Muscle layer of duodenum (tissue), 2 donors: Measurements from ENCODE around the gene IGIP.
"Not testable (repeated sequence)": the region's sequence is repeated elsewhere in the genome, so short reads cannot be mapped to it uniquely, and the experiment has no call there.

ENCODE experiments used
- H3K27ac ChIP-seq: one replicate; pipeline ENCODE4 v1.7.0; 2013; ENCODE audit warnings: mild to moderate bottlenecking, low read length
- H3K27me3 ChIP-seq: one replicate; pipeline ENCODE4 v1.7.0; 2013; ENCODE audit warnings: low read depth, mild to moderate bottlenecking, control low read depth, low read length
- H3K36me3 ChIP-seq, 2 donors: one replicate each; pipeline ENCODE4 v1.7.0; 2013; ENCODE audit warnings: low read length in 2 of 2, control low read depth in 1 of 2, mild to moderate bottlenecking in 1 of 2; ENCODE audit not compliant: insufficient read depth in 2 of 2, control insufficient read depth in 1 of 2
- H3K4me1 ChIP-seq, 2 donors: one replicate each; pipeline ENCODE4 v1.7.0; 2013; ENCODE audit warnings: low read length in 2 of 2, mild to moderate bottlenecking in 2 of 2, control low read depth in 1 of 2, moderate library complexity in 1 of 2; ENCODE audit not compliant: insufficient read depth in 2 of 2, control insufficient read depth in 1 of 2
- H3K4me3 ChIP-seq, 2 donors: one replicate each; pipeline ENCODE4 v1.7.0; 2013; ENCODE audit warnings: low read length in 2 of 2, low read depth in 1 of 2, mild to moderate bottlenecking in 1 of 2
- H3K9me3 ChIP-seq, 2 donors: one replicate each; pipeline ENCODE4 v1.7.0; 2013; ENCODE audit warnings: low read length in 2 of 2, control low read depth in 1 of 2, mild to moderate bottlenecking in 1 of 2; ENCODE audit not compliant: control insufficient read depth in 1 of 2
- donor health status: healthy.

IGIP gene

DNA sequence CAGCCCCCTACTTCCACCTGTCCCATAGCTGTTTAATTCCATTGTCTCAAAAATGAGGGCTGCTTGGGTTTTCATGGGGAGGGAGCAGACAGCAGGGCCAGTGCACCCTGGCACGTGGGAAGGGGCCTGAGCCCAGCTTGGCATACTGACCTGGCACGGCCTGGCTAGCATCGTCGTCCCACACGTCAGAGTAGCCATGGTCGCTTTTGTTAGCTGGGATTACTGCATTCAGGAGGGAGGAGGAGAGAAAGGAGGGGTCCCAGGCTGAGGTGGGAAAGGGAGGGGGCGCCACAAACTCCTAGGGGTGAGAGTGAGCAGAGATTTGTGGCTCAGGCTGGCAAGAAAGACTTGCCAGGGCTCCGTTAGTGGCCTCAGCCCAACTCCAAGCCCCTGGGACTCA, 28.2 kb downstream of the IGIP start:
- peaks cover 6 to 26% of the 10 kb centered on the region in 2 donors for H3K4me1 ChIP-seq
- H3K27ac ChIP-seq: no peak overlapping the region

DNA sequence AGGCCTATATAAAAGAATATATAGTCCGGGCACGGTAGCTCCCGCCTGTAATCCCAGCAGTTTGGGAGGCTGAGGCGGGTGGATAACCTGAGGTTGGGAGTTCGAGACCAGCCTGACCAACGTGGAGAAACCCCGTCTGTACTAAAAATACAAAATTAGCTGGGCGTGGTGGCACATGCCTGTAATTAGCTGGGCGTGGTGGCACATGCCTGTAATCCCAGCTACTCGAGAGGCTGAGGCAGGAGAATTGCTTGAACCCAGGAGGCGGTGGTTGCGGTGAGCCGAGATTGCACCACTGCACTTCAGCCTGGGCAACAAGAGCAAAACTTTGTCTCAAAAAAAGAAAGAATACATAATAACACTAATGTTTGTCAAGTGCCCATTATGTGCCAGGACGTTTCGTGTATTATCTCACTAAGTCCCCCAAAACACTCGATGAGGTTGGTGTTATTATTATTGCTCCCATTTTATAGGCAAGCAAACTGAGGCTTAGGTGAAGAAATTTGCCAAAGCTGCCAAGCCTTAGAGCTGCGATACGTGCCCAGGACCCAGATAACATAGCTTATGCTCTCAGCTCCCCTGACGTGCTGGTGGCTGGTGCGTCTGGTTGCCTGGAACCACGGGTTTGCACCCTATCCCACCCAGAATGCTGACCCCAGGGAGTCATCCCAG, 29.1 kb downstream of the IGIP start:
- H3K27ac ChIP-seq, H3K27me3 ChIP-seq, H3K4me3 ChIP-seq, H3K36me3 ChIP-seq, H3K9me3 ChIP-seq: not testable (repeated sequence)
- H3K4me1 ChIP-seq: peaks cover 6 to 26% of the 10 kb centered on the region in 2 donors

More for the DNA sequence above, 28.2 kb downstream of the IGIP start:
- H3K9me3 ChIP-seq: no peaks in the 10 kb centered on the region
- no peaks in the 10 kb centered on the region for H3K27me3 ChIP-seq
- no peak overlapping the region for H3K4me3 ChIP-seq
- no peaks in the 10 kb centered on the region for H3K36me3 ChIP-seq

DNA sequence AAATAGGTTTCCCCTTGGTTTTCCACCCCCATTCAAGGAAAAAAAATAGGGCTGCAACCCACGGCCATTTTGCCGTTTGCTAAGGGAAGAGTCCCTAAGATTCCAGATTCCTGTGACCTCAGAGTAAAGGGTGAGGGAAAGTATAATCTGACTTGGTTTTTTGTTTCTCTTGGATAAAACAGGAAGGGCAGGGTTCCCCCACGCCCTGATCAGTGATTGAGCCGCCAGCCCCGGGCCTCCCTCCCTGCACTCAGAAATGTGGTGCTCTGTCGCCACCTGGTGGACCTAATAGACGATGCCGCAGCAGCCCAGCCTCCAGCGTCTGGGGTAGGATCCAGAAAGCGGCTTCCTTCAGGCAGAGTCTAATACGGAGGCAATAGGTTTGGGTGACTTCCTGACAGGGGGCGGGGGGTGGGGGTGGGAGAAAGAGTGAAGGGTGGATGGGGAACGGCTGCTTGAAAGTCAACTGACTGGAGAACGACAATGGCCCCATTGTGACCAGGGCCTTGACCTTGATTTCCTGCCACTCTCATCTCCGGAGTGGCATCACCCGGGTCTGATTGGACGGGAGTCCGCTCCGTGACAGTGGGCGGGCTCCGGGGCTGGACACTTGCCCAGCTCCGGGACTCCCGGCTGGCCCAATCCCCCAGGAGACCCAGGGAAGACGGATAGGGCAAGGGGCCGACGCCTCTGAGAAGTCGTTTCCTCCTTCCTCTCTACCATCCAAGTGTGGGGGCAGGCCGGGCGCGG, 31.5 kb downstream of the IGIP start:
- Histone ChIP-seq H3K27ac (peak overlapping the region; percentile 60), H3K36me3 (no peaks in the 10 kb centered on the region), H3K9me3 (no peaks in the 10 kb centered on the region), H3K27me3 (no peaks in the 10 kb centered on the region), H3K4me3 (peak overlapping the region; percentile 49 to 52), H3K4me1 (peaks cover 6 to 20% of the 10 kb centered on the region in 2 donors)

GRCh38 chr5:140159014-140159927, 33.5 kb downstream of the IGIP start:
- H3K36me3 ChIP-seq: no peaks in the 10 kb centered on the region
- H3K27me3 ChIP-seq: no peaks in the 10 kb centered on the region
- no peaks in the 10 kb centered on the region for H3K9me3 ChIP-seq
- no peak overlapping the region for H3K27ac ChIP-seq
- H3K4me3 ChIP-seq: no peak overlapping the region
- H3K4me1 ChIP-seq: peaks cover 6 to 7% of the 10 kb centered on the region in 2 donors

DNA sequence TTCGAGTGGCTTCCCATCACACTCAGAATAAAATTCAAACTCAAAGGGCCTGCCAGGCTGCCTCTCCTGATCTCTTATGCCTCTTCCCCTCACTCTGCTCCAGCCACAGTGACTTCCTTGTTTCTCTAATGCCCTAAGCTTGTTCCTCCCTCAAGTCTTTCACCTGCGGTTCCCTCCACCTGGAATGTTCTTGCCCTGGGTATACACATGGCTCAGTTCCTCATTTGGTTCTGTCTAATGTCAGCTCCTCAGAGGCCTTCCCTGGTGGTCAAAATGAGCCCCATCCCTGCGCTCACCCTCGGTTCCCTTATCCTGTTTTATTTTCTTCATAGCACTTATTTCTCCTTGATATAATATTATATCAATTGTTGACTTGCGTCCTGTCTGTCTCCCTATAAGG, 36.5 kb downstream of the IGIP start:
- Histone ChIP-seq H3K36me3 (no peaks in the 10 kb centered on the region), H3K9me3 (no peaks in the 10 kb centered on the region), H3K4me1 (no peaks in the 10 kb centered on the region), H3K27me3 (no peaks in the 10 kb centered on the region), H3K27ac (no peak overlapping the region), H3K4me3 (no peak overlapping the region)

GRCh38 chr5:140162781-140163180, 37.0 kb downstream of the IGIP start:
- no peaks in the 10 kb centered on the region for H3K9me3 ChIP-seq
- H3K4me3 ChIP-seq: no peak overlapping the region
- no peaks in the 10 kb centered on the region for H3K36me3 ChIP-seq
- no peaks in the 10 kb centered on the region for H3K27me3 ChIP-seq
- H3K27ac ChIP-seq: no peak overlapping the region
- H3K4me1 ChIP-seq: no peaks in the 10 kb centered on the region

- no peaks in the 10 kb centered on the region for H3K27me3 ChIP-seq
- no peaks in the 10 kb centered on the region for H3K4me1 ChIP-seq
- H3K36me3 ChIP-seq: no peaks in the 10 kb centered on the region
- no peaks in the 10 kb centered on the region for H3K9me3 ChIP-seq
- H3K27ac ChIP-seq: peak overlapping the region; percentile 58
- no peak overlapping the region for H3K4me3 ChIP-seq
Observed at GRCh38 chr5:140165101-140165922, 39.6 kb downstream of the IGIP start.

GRCh38 chr5:140165923-140166270, 40.2 kb downstream of the IGIP start:
- Histone ChIP-seq H3K27ac (no peak overlapping the region), H3K27me3 (no peaks in the 10 kb centered on the region), H3K9me3 (no peaks in the 10 kb centered on the region), H3K4me3 (no peak overlapping the region), H3K4me1 (no peaks in the 10 kb centered on the region), H3K36me3 (no peaks in the 10 kb centered on the region)

GRCh38 chr5:140166911-140167310, 41.2 kb downstream of the IGIP start:
- Histone ChIP-seq H3K27ac (no peak overlapping the region), H3K27me3 (no peaks in the 10 kb centered on the region), H3K4me3 (no peak overlapping the region), H3K36me3 (no peaks in the 10 kb centered on the region), H3K4me1 (no peaks in the 10 kb centered on the region), H3K9me3 (no peaks in the 10 kb centered on the region)

GRCh38 chr5:140168371-140168770, 42.6 kb downstream of the IGIP start:
- Histone ChIP-seq H3K36me3 (no peaks in the 10 kb centered on the region), H3K9me3 (no peaks in the 10 kb centered on the region), H3K27ac (no peak overlapping the region), H3K27me3 (no peaks in the 10 kb centered on the region), H3K4me3 (no peak overlapping the region), H3K4me1 (no peaks in the 10 kb centered on the region)
